Small intestine (tissue), 7 donors: ENCODE measurements around the gene ABCA1. TPM values are rescaled to one million over a fixed set of nuclear protein-coding genes. Genes with fewer than 3 reads are reported as not detected.
A peak's percentile ranks its signal among the peaks of the same experiment; 100 is the strongest.

ENCODE experiments used
- DNase-seq, 2 donors: peaks; one replicate each; pipeline versions ENCODE4 v3.0.0 to v3.0.0-alpha.2; 2013
- FAIRE-seq: peaks from 2 replicates; lab custom pipeline; 2012; peaks lifted over from hg19 to GRCh38; lab: Jason Lieb, UNC
- H3K27ac ChIP-seq, 3 donors: one replicate each; pipeline ENCODE4 v1.5.1; 2013; ENCODE audit warnings: low read length in 2 of 3, mild to moderate bottlenecking in 2 of 3, control low read depth in 1 of 3, inconsistent platforms in 1 of 3, low read depth in 1 of 3, moderate library complexity in 1 of 3
- H3K27me3 ChIP-seq, 3 donors: one replicate each; pipeline ENCODE4 v1.6.1; 2013; ENCODE audit warnings: low read length in 3 of 3, inconsistent platforms in 1 of 3; ENCODE audit not compliant: control insufficient read depth in 3 of 3, insufficient read depth in 3 of 3
- H3K36me3 ChIP-seq, 3 donors: one replicate each; pipeline ENCODE4 v1.6.1; 2013; ENCODE audit warnings: low read length in 3 of 3, inconsistent platforms in 1 of 3, low read depth in 1 of 3, mild to moderate bottlenecking in 1 of 3, moderate library complexity in 1 of 3; ENCODE audit not compliant: control insufficient read depth in 3 of 3, insufficient read depth in 2 of 3
- H3K4me1 ChIP-seq, 3 donors: one replicate each; pipeline ENCODE4 v1.6.1; 2013; ENCODE audit warnings: low read length in 2 of 3, inconsistent platforms in 1 of 3, low read depth in 1 of 3, mild to moderate bottlenecking in 1 of 3, moderate library complexity in 1 of 3; ENCODE audit not compliant: control insufficient read depth in 3 of 3, insufficient read depth in 2 of 3
- H3K4me3 ChIP-seq, 3 donors: one replicate each; pipeline ENCODE4 v1.5.1; 2013; ENCODE audit warnings: low read length in 3 of 3, control low read depth in 1 of 3, inconsistent platforms in 1 of 3, low read depth in 1 of 3, mild to moderate bottlenecking in 1 of 3, moderate library complexity in 1 of 3
- H3K9me3 ChIP-seq, 2 donors: one replicate each; pipeline ENCODE4 v1.6.1; 2013; ENCODE audit warnings: low read depth in 1 of 2, low read length in 1 of 2; ENCODE audit not compliant: control insufficient read depth in 2 of 2, insufficient read depth in 1 of 2
- WGBS, 3 donors: extraction: QIAGEN DNeasy Blood & Tissue Kit; methylation state at CpG; one replicate each; pipeline ENCODE4 v1.1.7; 2013; 5-methylcytosine and 5-hydroxymethylcytosine counted together
- polyA plus RNA-seq, 4 donors: library from polyadenylated mRNA; stranded (reverse) in 3 of 4; unstranded in 1 of 4; fragments of 200-250 nt in 3 of 4; fragments of 120-200 nt in 1 of 4; gene quantifications; one replicate each; pipeline versions ENCODE4 v1.2.1 to v1.2.3, GENCODE V29; 2013
- donor health status: healthy with polysubstance abuse.
- donor health status: control.
- donor health status: control.
- donor health status: Bipolar disorder and iron deficiency.
- donor health status: healthy.

Gene ABCA1
- polyA plus RNA-seq, 4 donors, result 1.6 to 7.1 (median 3.1) TPM

GRCh38 chr9:104849023-104849422, 78.9 kb downstream of the ABCA1 start:
- Histone ChIP-seq H3K4me3 (no peak overlapping the region), H3K27ac (no peak overlapping the region), H3K27me3 (no peaks in the 10 kb centered on the region), H3K9me3 (no peaks in the 10 kb centered on the region), H3K4me1 (no peaks in the 10 kb centered on the region), H3K36me3 (peaks cover 0 to 5% (median 4%) of the 10 kb centered on the region in 3 donors)
- no peak for DNase-seq
- FAIRE-seq, result no peak

- WGBS, 3 donors, result 80 to 82% (median 81%) methylated on average over 3 of the region's 3 CpGs
- Histone ChIP-seq H3K9me3 (no peaks in the 10 kb centered on the region), H3K4me3 (no peak overlapping the region), H3K27ac (no peak overlapping the region), H3K27me3 (no peaks in the 10 kb centered on the region), H3K36me3 (peaks cover 0 to 15% (median 4%) of the 10 kb centered on the region in 3 donors), H3K4me1 (no peaks in the 10 kb centered on the region)
- DNase-seq (no peak), FAIRE-seq (no peak)
Observed at GRCh38 chr9:104844710-104845109, 83.2 kb downstream of the ABCA1 start.

GRCh38 chr9:104843644-104844240, 84.2 kb downstream of the ABCA1 start:
- FAIRE-seq (no peak), DNase-seq (no peak)
- H3K4me1 ChIP-seq, result no peaks in the 10 kb centered on the region
- H3K9me3 ChIP-seq, result no peaks in the 10 kb centered on the region
- H3K27ac ChIP-seq, result no peak overlapping the region
- peaks cover 0 to 18% (median 4%) of the 10 kb centered on the region in 3 donors for H3K36me3 ChIP-seq
- H3K27me3 ChIP-seq, result no peaks in the 10 kb centered on the region
- H3K4me3 ChIP-seq, result no peak overlapping the region
- WGBS, 3 donors, result 59 to 77% (median 64%) methylated on average over 4 of the region's 4 CpGs

- no peaks in the 10 kb centered on the region for H3K9me3 ChIP-seq
- no peaks in the 10 kb centered on the region for H3K4me1 ChIP-seq
- DNase-seq (no peak), FAIRE-seq (no peak)
- WGBS, 3 donors, result 91 to 97% (median 94%) methylated on average over 2 of the region's 2 CpGs
- H3K36me3 ChIP-seq, result peaks cover 0 to 15% (median 4%) of the 10 kb centered on the region in 3 donors
- H3K27ac ChIP-seq, result no peak overlapping the region
- no peak overlapping the region for H3K4me3 ChIP-seq
- H3K27me3 ChIP-seq, result no peaks in the 10 kb centered on the region
Observed at GRCh38 chr9:104842698-104843097, 85.3 kb downstream of the ABCA1 start.

GRCh38 chr9:104841601-104842141, 86.3 kb downstream of the ABCA1 start:
- peak overlapping the region in 1 of 3 donors; percentile 23 for H3K27ac ChIP-seq
- peaks cover 0 to 22% (median 4%) of the 10 kb centered on the region in 3 donors for H3K36me3 ChIP-seq
- H3K4me3 ChIP-seq, result no peak overlapping the region
- no peak for DNase-seq
- H3K4me1 ChIP-seq, result peaks cover 0 to 6% (median 0%) of the 10 kb centered on the region in 3 donors
- no peak for FAIRE-seq
- H3K27me3 ChIP-seq, result no peaks in the 10 kb centered on the region
- H3K9me3 ChIP-seq, result no peaks in the 10 kb centered on the region
- 74 to 87% (median 83%) methylated on average over 7 of the region's 7 CpGs for WGBS, 3 donors

GRCh38 chr9:104838958-104839357, 89.0 kb downstream of the ABCA1 start:
- FAIRE-seq, result no peak
- H3K36me3 ChIP-seq, result peaks cover 0 to 31% (median 0%) of the 10 kb centered on the region in 3 donors
- 83 to 97% (median 92%) methylated on average over 5 of the region's 5 CpGs for WGBS, 3 donors

GRCh38 chr9:104836767-104837166, 91.2 kb downstream of the ABCA1 start:
- peak overlapping the region in 1 of 3 donors; percentile 25 for H3K27ac ChIP-seq
- peaks cover 3 to 38% (median 3%) of the 10 kb centered on the region in 3 donors for H3K36me3 ChIP-seq
- no peak overlapping the region for H3K4me3 ChIP-seq
- FAIRE-seq (no peak), DNase-seq (peak; percentile 44 to 67)
- peaks cover 0 to 12% (median 0%) of the 10 kb centered on the region in 3 donors for H3K4me1 ChIP-seq
- no peaks in the 10 kb centered on the region for H3K9me3 ChIP-seq
- no peaks in the 10 kb centered on the region for H3K27me3 ChIP-seq
- WGBS, 3 donors, result 63 to 78% (median 76%) methylated on average over 4 of the region's 4 CpGs

More at GRCh38 chr9:104838958-104839357, 89.0 kb downstream of the ABCA1 start:
- H3K27me3 ChIP-seq, result no peaks in the 10 kb centered on the region
- H3K4me1 ChIP-seq, result peaks cover 0 to 12% (median 0%) of the 10 kb centered on the region in 3 donors
- no peaks in the 10 kb centered on the region for H3K9me3 ChIP-seq
- H3K27ac ChIP-seq, result no peak overlapping the region
- H3K4me3 ChIP-seq, result no peak overlapping the region
- DNase-seq, result no peak

GRCh38 chr9:104836235-104836634, 91.7 kb downstream of the ABCA1 start:
- no peak for FAIRE-seq
- Histone ChIP-seq H3K4me1 (peaks cover 0 to 12% (median 0%) of the 10 kb centered on the region in 3 donors), H3K27ac (no peak overlapping the region), H3K36me3 (peaks cover 3 to 40% (median 3%) of the 10 kb centered on the region in 3 donors), H3K9me3 (no peaks in the 10 kb centered on the region), H3K27me3 (no peaks in the 10 kb centered on the region), H3K4me3 (no peak overlapping the region)
- WGBS, 3 donors, result 88 to 90% (median 90%) methylated on average over 1 of the region's 1 CpG
- peak in 1 of 2 donors; percentile 10 for DNase-seq
